Neural crest cell (in vitro differentiated cells): ENCODE measurements around the gene NDUFS7. TPM values are rescaled to one million over a fixed set of nuclear protein-coding genes. Genes with fewer than 3 reads are reported as not detected.

ENCODE experiments used
- DNase-seq: peaks from one replicate; pipeline ENCODE4 v3.0.0; 2021; ENCODE audit warnings: low read depth, mixed read lengths, low spot score
- H3K27ac Mint-ChIP-seq: one replicate; pipeline ENCODE4 v1.8.0; 2021; ENCODE audit warnings: mild to moderate bottlenecking, mixed read lengths; ENCODE audit not compliant: unreplicated experiment
- H3K27me3 Mint-ChIP-seq: 2 replicates; pipeline ENCODE4 v1.8.0; 2021; ENCODE audit warnings: low read depth, mild to moderate bottlenecking, mixed read lengths
- H3K36me3 Mint-ChIP-seq: 2 replicates; pipeline ENCODE4 v1.8.0; 2021; ENCODE audit warnings: low read depth, mild to moderate bottlenecking, mixed read lengths
- H3K4me1 Mint-ChIP-seq: 2 replicates; pipeline ENCODE4 v1.8.0; 2021; ENCODE audit warnings: mixed read lengths
- H3K4me3 Mint-ChIP-seq: one replicate; pipeline ENCODE4 v1.8.0; 2021; ENCODE audit warnings: mild to moderate bottlenecking, mixed read lengths
- H3K9me3 Mint-ChIP-seq: 2 replicates; pipeline ENCODE4 v1.8.0; 2021; ENCODE audit warnings: mixed read lengths
- CTCF ChIP-seq: fragments of 200-600 bp; sonication (generic); conservative IDR thresholded peaks from 2 replicates; pipeline ENCODE4 v1.5.0; 2021; ENCODE audit warnings: antibody characterized with exemption, mild to moderate bottlenecking
- total RNA-seq: library from RNA; stranded (reverse); gene quantifications from 2 replicates; pipeline ENCODE4 v1.2.1, GENCODE V29; 2021

Gene NDUFS7
- total RNA-seq, 1 donor from 2014 or later: 89.7 TPM

GRCh38 chr19:1362387-1363257 lies 21.1 kb upstream of the NDUFS7 start:
- Mint-ChIP-seq H3K27ac (no peak overlapping the region), H3K36me3 (peaks cover 14% of the 10 kb centered on the region)

GRCh38 chr19:1363599-1363998 lies 20.1 kb upstream of the NDUFS7 start:
- H3K36me3 Mint-ChIP-seq: peaks cover 13% of the 10 kb centered on the region
- H3K27ac Mint-ChIP-seq: no peak overlapping the region

More at GRCh38 chr19:1362387-1363257, 21.1 kb upstream of the NDUFS7 start:
- no peak for DNase-seq
- TF ChIP-seq CTCF: no peak
- H3K9me3 Mint-ChIP-seq: no peaks in the 10 kb centered on the region
- H3K27me3 Mint-ChIP-seq: no peaks in the 10 kb centered on the region
- H3K4me1 Mint-ChIP-seq: peaks cover 33% of the 10 kb centered on the region
- H3K4me3 Mint-ChIP-seq: no peak overlapping the region

GRCh38 chr19:1364070-1364704 lies 19.5 kb upstream of the NDUFS7 start:
- no peaks in the 10 kb centered on the region for H3K27me3 Mint-ChIP-seq
- peaks cover 12% of the 10 kb centered on the region for H3K36me3 Mint-ChIP-seq
- no peak overlapping the region for H3K27ac Mint-ChIP-seq
- no peaks in the 10 kb centered on the region for H3K9me3 Mint-ChIP-seq
- peaks cover 27% of the 10 kb centered on the region for H3K4me1 Mint-ChIP-seq
- DNase-seq: no peak
- TF ChIP-seq CTCF: peak; percentile 56
- H3K4me3 Mint-ChIP-seq: no peak overlapping the region

More at GRCh38 chr19:1363599-1363998, 20.1 kb upstream of the NDUFS7 start:
- peaks cover 29% of the 10 kb centered on the region for H3K4me1 Mint-ChIP-seq
- H3K4me3 Mint-ChIP-seq: no peak overlapping the region
- no peak for DNase-seq
- TF ChIP-seq CTCF: no peak
- no peaks in the 10 kb centered on the region for H3K9me3 Mint-ChIP-seq
- no peaks in the 10 kb centered on the region for H3K27me3 Mint-ChIP-seq

- H3K36me3 Mint-ChIP-seq: peaks cover 14% of the 10 kb centered on the region
- no peak for TF ChIP-seq CTCF
- H3K4me1 Mint-ChIP-seq: peaks cover 15% of the 10 kb centered on the region
- H3K4me3 Mint-ChIP-seq: no peak overlapping the region
- no peaks in the 10 kb centered on the region for H3K27me3 Mint-ChIP-seq
- H3K27ac Mint-ChIP-seq: no peak overlapping the region
- H3K9me3 Mint-ChIP-seq: no peaks in the 10 kb centered on the region
- DNase-seq: no peak
Observed at GRCh38 chr19:1365319-1366269, 18.1 kb upstream of the NDUFS7 start.

- TF ChIP-seq CTCF: no peak
- Mint-ChIP-seq H3K27ac (no peak overlapping the region), H3K9me3 (no peaks in the 10 kb centered on the region), H3K4me1 (peaks cover 8% of the 10 kb centered on the region), H3K27me3 (no peaks in the 10 kb centered on the region), H3K4me3 (no peak overlapping the region), H3K36me3 (peaks cover 14% of the 10 kb centered on the region)
- no peak for DNase-seq
Observed at GRCh38 chr19:1366296-1366695, 17.4 kb upstream of the NDUFS7 start.
